Tongue (tissue), 2 donors: ENCODE results near the gene PCBP1. TPM values are rescaled to one million over a fixed set of nuclear protein-coding genes. Genes with fewer than 3 reads are reported as not detected.
"Not testable (repeated sequence)": the region's sequence is repeated elsewhere in the genome, so short reads cannot be mapped to it uniquely, and the experiment has no call there.

Experiments
- DNase-seq: peaks from one replicate; pipeline ENCODE4 v3.0.0-alpha.2; 2015
- total RNA-seq: library from RNA; depleted of rRNA; stranded (reverse); fragments of >200 nt; gene quantifications from one replicate; pipeline ENCODE4 v1.2.3, GENCODE V29; 2014

Gene PCBP1
- 104 TPM for total RNA-seq

- DNase-seq = peak; percentile 98
Observed at GRCh38 chr2:70086838-70087701, at the start of gene PCBP1. PCBP1 (plus strand) TSS chr2:70087477; CDS start chr2:70087744, 267 bp downstream.

- DNase-seq = no peak
Observed at GRCh38 chr2:70039366-70039765, 47.9 kb upstream of the PCBP1 start.

- DNase-seq = no peak
Observed at GRCh38 chr2:70041663-70042062, 45.6 kb upstream of the PCBP1 start.

- no peak for DNase-seq
Observed at GRCh38 chr2:70042246-70042645, 45.0 kb upstream of the PCBP1 start.

GRCh38 chr2:70043252-70043875, 43.9 kb upstream of the PCBP1 start:
- DNase-seq = no peak

- DNase-seq = no peak
Observed at GRCh38 chr2:70044290-70045040, 42.8 kb upstream of the PCBP1 start.

GRCh38 chr2:70045405-70045804, 41.9 kb upstream of the PCBP1 start:
- no peak for DNase-seq

- no peak for DNase-seq
Observed at GRCh38 chr2:70045932-70046331, 41.3 kb upstream of the PCBP1 start.

GRCh38 chr2:70046534-70046933, 40.7 kb upstream of the PCBP1 start:
- DNase-seq = no peak

GRCh38 chr2:70047451-70047850, 39.8 kb upstream of the PCBP1 start:
- no peak for DNase-seq

GRCh38 chr2:70049255-70049654, 38.0 kb upstream of the PCBP1 start:
- DNase-seq = no peak

GRCh38 chr2:70050631-70051425, 36.4 kb upstream of the PCBP1 start:
- no peak for DNase-seq

- DNase-seq = not testable (repeated sequence)
Observed at GRCh38 chr2:70055259-70055658, 32.0 kb upstream of the PCBP1 start.

- no peak for DNase-seq
Observed at GRCh38 chr2:70061317-70061716, 26.0 kb upstream of the PCBP1 start.

GRCh38 chr2:70062270-70062669, 25.0 kb upstream of the PCBP1 start:
- no peak for DNase-seq

- DNase-seq = no peak
Observed at GRCh38 chr2:70068119-70068518, 19.2 kb upstream of the PCBP1 start.

GRCh38 chr2:70069049-70069448, 18.2 kb upstream of the PCBP1 start:
- DNase-seq = no peak

GRCh38 chr2:70070542-70071268, 16.6 kb upstream of the PCBP1 start:
- DNase-seq = peak; percentile 90

- DNase-seq = no peak
Observed at GRCh38 chr2:70073493-70073892, 13.8 kb upstream of the PCBP1 start.

- DNase-seq = no peak
Observed at GRCh38 chr2:70078384-70078783, 8.9 kb upstream of the PCBP1 start.

- no peak for DNase-seq
Observed at GRCh38 chr2:70080610-70081200, 6.6 kb upstream of the PCBP1 start.
